PFSK-1 (cell line): ENCODE measurements around the gene RBM47.

Source experiments
- FOXP2 ChIP-seq: optimal IDR thresholded peaks from 2 replicates; pipeline ENCODE3; 2011; ENCODE audit warnings: borderline replicate concordance, control low read depth, inconsistent platforms; ENCODE audit not compliant: insufficient read depth; ENCODE audit errors: extremely low read length, extremely low read depth
- POLR2AphosphoS5 ChIP-seq: IDR thresholded peaks from 2 replicates; pipeline ENCODE4 v1.6.1; 2012; ENCODE audit warnings: low read depth, mild to moderate bottlenecking, control low read depth, low read length, moderate library complexity
- SIN3A ChIP-seq: IDR thresholded peaks from 2 replicates; pipeline ENCODE4 v1.6.1; 2012; ENCODE audit warnings: mild to moderate bottlenecking, low read length, moderate library complexity, borderline replicate concordance; ENCODE audit not compliant: insufficient read depth
- TAF1 ChIP-seq: IDR thresholded peaks from 2 replicates; pipeline ENCODE4 v1.6.1; 2012; ENCODE audit warnings: low read length, control low read depth, borderline replicate concordance; ENCODE audit not compliant: insufficient read depth
- TF ChIP-seq, protein P1 (sequence below), 2 experiments: IDR thresholded peaks; 2 replicates each; pipeline versions ENCODE4 v1.6.1 to v1.8.0; 2011 to 2012; ENCODE audit warnings: low read depth in 2 of 2, low read length in 2 of 2, control low read depth in 1 of 2, inconsistent platforms in 1 of 2, mild to moderate bottlenecking in 1 of 2, moderate library complexity in 1 of 2; ENCODE audit not compliant: insufficient read depth in 1 of 2

The RBM47 gene

GRCh38 chr4:40564815-40565483 lies 64.7 kb downstream of the RBM47 start:
- TF ChIP-seq, protein P1, sequence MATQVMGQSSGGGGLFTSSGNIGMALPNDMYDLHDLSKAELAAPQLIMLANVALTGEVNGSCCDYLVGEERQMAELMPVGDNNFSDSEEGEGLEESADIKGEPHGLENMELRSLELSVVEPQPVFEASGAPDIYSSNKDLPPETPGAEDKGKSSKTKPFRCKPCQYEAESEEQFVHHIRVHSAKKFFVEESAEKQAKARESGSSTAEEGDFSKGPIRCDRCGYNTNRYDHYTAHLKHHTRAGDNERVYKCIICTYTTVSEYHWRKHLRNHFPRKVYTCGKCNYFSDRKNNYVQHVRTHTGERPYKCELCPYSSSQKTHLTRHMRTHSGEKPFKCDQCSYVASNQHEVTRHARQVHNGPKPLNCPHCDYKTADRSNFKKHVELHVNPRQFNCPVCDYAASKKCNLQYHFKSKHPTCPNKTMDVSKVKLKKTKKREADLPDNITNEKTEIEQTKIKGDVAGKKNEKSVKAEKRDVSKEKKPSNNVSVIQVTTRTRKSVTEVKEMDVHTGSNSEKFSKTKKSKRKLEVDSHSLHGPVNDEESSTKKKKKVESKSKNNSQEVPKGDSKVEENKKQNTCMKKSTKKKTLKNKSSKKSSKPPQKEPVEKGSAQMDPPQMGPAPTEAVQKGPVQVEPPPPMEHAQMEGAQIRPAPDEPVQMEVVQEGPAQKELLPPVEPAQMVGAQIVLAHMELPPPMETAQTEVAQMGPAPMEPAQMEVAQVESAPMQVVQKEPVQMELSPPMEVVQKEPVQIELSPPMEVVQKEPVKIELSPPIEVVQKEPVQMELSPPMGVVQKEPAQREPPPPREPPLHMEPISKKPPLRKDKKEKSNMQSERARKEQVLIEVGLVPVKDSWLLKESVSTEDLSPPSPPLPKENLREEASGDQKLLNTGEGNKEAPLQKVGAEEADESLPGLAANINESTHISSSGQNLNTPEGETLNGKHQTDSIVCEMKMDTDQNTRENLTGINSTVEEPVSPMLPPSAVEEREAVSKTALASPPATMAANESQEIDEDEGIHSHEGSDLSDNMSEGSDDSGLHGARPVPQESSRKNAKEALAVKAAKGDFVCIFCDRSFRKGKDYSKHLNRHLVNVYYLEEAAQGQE (IDR thresholded peaks at IDR 0.05; ENCODE audit: insufficient read depth in 1 of 2, low read depth in 2 of 2, low read length in 2 of 2): no peak
- TF ChIP-seq TAF1 (no peak), FOXP2 (no peak), SIN3A (no peak), POLR2AphosphoS5 (no peak)

- TF ChIP-seq SIN3A (no peak), POLR2AphosphoS5 (no peak), TAF1 (no peak), FOXP2 (no peak)
- TF ChIP-seq, protein P1 (IDR thresholded peaks at IDR 0.05; ENCODE audit: insufficient read depth in 1 of 2, low read depth in 2 of 2, low read length in 2 of 2): no peak
Measured at GRCh38 chr4:40564004-40564403, 65.7 kb downstream of the RBM47 start.

DNA sequence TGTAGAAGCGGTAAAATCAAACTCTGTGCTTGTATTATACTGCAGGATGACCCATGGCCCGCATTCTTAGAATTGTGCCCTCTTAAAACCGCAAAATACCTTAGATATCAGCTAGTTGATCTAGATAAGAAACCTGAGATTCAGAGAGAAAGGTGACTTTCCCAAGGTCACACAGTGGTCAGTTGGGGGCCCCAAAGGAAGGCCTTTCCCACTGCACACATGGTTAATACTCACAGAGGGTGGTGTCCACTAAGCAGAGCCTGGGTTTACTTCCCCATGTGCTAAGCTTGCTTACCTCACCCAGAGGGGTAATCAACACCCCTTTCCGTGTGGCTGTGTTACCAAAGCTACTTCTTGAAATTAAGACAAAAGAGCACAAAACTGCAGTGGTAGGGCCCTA lies 66.3 kb downstream of the RBM47 start:
- TF ChIP-seq, protein P1 (IDR thresholded peaks at IDR 0.05; ENCODE audit: insufficient read depth in 1 of 2, low read depth in 2 of 2, low read length in 2 of 2): no peak
- TF ChIP-seq TAF1 (no peak), SIN3A (no peak), FOXP2 (no peak), POLR2AphosphoS5 (no peak)

DNA sequence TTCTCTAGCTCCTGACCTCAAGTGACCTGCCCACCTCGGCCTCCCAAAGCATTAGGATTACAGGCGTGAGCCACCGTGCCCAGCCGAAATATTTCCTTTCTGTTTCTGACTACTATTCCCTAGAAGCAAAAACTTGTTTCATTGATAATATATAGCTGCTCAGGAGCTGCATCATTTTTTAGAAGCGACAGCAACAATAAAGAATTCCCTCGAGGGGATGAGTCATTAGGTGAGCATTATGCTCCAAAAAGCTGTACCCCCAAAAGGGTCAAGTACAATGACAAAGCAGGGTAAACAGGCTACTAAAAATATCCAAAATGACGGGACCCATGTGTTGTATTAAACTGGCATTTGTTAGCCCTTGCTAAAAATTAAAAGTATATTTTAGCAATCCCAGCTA lies 67.0 kb downstream of the RBM47 start:
- TF ChIP-seq SIN3A: no peak
- TF ChIP-seq, protein P1 (IDR thresholded peaks at IDR 0.05; ENCODE audit: insufficient read depth in 1 of 2, low read depth in 2 of 2, low read length in 2 of 2): no peak
- TF ChIP-seq POLR2AphosphoS5: no peak
- no peak for TF ChIP-seq FOXP2
- no peak for TF ChIP-seq TAF1

DNA sequence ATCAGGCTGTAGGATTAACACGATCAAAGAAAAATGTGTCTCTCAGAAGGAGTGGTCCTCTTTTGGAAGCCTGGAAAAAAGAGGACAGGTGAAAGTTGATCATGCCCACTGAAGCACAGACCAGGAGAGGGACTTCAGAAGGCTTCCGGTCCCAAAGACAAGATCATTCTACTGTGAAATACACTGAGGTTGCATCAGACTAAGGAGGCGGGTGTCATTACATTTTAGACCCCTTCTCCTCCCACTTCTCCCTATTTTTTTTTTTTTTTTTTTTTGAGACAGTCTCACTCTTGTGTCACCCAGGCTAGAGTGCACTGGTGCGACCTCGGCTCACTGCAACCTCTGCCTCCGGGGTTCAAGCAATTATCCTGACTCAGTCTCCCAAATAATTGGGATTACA lies 67.5 kb downstream of the RBM47 start:
- no peak for TF ChIP-seq POLR2AphosphoS5
- TF ChIP-seq, protein P1 (IDR thresholded peaks at IDR 0.05; ENCODE audit: insufficient read depth in 1 of 2, low read depth in 2 of 2, low read length in 2 of 2): no peak
- no peak for TF ChIP-seq SIN3A
- no peak for TF ChIP-seq TAF1
- TF ChIP-seq FOXP2: no peak
